H1 (cell line): ENCODE data around the gene RTN4RL1. TPM values are rescaled to one million over a fixed set of nuclear protein-coding genes. Genes with fewer than 3 reads are reported as not detected.

Experiments used
- JUND ChIP-seq: IDR thresholded peaks from 2 replicates; pipeline ENCODE4 v1.6.1; 2011; ENCODE audit warnings: mild to moderate bottlenecking, improper control_type of control experiment, low read length
- RAD21 ChIP-seq, 2 experiments: IDR thresholded peaks in 1 of 2; conservative IDR thresholded peaks in 1 of 2; 2 replicates each; pipeline ENCODE4 v1.6.1; 2011; ENCODE audit warnings: low read depth in 2 of 2, low read length in 2 of 2, improper control_type of control experiment in 1 of 2, inconsistent platforms in 1 of 2, mild to moderate bottlenecking in 1 of 2, moderate library complexity in 1 of 2
- RNF2 ChIP-seq: fragments of 200-900, 300-1000 bp; sonication (generic); IDR thresholded peaks from 2 replicates; pipeline ENCODE4 v1.7.1; 2016; ENCODE audit warnings: borderline replicate concordance, low read depth, mild to moderate bottlenecking, antibody characterized with exemption, low read length; ENCODE audit not compliant: poor library complexity, severe bottlenecking; ENCODE audit errors: missing control alignments
- SIN3A ChIP-seq, 2 experiments: IDR thresholded peaks in 1 of 2; conservative IDR thresholded peaks in 1 of 2; 2 replicates each; pipeline ENCODE4 v1.6.1; 2011 to 2012; ENCODE audit warnings: low read length in 2 of 2, improper control_type of control experiment in 1 of 2, low read depth in 1 of 2, mild to moderate bottlenecking in 1 of 2
- TAF1 ChIP-seq: IDR thresholded peaks from 2 replicates; pipeline ENCODE4 v1.6.1; 2011; ENCODE audit warnings: mild to moderate bottlenecking, low read depth, low read length
- TCF12 ChIP-seq: IDR thresholded peaks from 2 replicates; pipeline ENCODE4 v1.6.1; 2011; ENCODE audit warnings: low read depth, mild to moderate bottlenecking, low read length
- TEAD4 ChIP-seq: IDR thresholded peaks from 2 replicates; pipeline ENCODE4 v1.6.1; 2012; ENCODE audit warnings: low read depth, low read length, inconsistent platforms, mixed read lengths
- polyA plus RNA-seq, 7 experiments: library from polyadenylated mRNA; depleted of rRNA in 3 of 7; stranded (reverse) in 5 of 7; unstranded in 2 of 7; fragments of >200 nt in 5 of 7; fragments of 200-250 nt in 2 of 7; gene quantifications; 1 replicate in 5 of 7; 2 replicates in 1 of 7; 4 replicates in 1 of 7; pipeline versions ENCODE4 v1.2.1 to v1.2.3, GENCODE V29; 2011 to 2013; ENCODE audit warnings: missing spikeins in 2 of 7, mixed read lengths in 2 of 7
- total RNA-seq: library from RNA; stranded (reverse); fragmentation: NEBNext Ultra II Directional; extraction: Animal tissue kit (Norgen Biotek cat#: 25700); gene quantifications from 2 replicates; pipeline ENCODE4 v1.2.1, GENCODE V29; 2021
- TF ChIP-seq, protein P1 (sequence below): fragments of 300-600 bp; sonication (generic); IDR thresholded peaks from 2 replicates; pipeline ENCODE4 v1.7.1; 2012; ENCODE audit warnings: low read length, moderate library complexity, mild to moderate bottlenecking, inconsistent platforms; ENCODE audit not compliant: insufficient replicate concordance
- TF ChIP-seq, protein P2 (sequence below): IDR thresholded peaks from 2 replicates; pipeline ENCODE4 v1.6.1; 2012; ENCODE audit warnings: low read length, inconsistent platforms

The RTN4RL1 gene
- total and polyA plus RNA-seq, 2 of the 8 experiments (the other 6 are each of a cell fraction or from before 2014, with no cell fraction given): 0.09 TPM; not detected in 1

DNA sequence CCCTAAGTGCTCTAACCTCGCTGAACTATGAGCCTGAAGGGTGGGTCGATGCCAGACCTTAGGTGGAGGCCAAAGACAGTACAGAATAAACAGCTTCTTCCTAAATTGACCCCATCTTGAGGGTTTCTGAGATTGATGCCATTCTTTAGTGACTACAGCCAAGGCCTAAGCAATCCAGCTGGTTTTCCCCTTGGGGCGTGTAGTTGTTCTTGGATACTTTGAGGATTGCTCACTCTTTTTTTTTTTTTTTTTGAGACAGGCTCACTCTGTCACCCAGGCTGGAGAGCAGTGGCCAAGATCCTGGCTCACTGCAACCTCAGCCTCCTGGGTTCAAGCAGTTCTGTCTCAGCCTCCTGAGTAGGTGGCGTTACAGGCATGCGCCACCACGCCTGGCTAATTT, 18.7 kb upstream of the RTN4RL1 start (continued):
- TF ChIP-seq, protein P1, sequence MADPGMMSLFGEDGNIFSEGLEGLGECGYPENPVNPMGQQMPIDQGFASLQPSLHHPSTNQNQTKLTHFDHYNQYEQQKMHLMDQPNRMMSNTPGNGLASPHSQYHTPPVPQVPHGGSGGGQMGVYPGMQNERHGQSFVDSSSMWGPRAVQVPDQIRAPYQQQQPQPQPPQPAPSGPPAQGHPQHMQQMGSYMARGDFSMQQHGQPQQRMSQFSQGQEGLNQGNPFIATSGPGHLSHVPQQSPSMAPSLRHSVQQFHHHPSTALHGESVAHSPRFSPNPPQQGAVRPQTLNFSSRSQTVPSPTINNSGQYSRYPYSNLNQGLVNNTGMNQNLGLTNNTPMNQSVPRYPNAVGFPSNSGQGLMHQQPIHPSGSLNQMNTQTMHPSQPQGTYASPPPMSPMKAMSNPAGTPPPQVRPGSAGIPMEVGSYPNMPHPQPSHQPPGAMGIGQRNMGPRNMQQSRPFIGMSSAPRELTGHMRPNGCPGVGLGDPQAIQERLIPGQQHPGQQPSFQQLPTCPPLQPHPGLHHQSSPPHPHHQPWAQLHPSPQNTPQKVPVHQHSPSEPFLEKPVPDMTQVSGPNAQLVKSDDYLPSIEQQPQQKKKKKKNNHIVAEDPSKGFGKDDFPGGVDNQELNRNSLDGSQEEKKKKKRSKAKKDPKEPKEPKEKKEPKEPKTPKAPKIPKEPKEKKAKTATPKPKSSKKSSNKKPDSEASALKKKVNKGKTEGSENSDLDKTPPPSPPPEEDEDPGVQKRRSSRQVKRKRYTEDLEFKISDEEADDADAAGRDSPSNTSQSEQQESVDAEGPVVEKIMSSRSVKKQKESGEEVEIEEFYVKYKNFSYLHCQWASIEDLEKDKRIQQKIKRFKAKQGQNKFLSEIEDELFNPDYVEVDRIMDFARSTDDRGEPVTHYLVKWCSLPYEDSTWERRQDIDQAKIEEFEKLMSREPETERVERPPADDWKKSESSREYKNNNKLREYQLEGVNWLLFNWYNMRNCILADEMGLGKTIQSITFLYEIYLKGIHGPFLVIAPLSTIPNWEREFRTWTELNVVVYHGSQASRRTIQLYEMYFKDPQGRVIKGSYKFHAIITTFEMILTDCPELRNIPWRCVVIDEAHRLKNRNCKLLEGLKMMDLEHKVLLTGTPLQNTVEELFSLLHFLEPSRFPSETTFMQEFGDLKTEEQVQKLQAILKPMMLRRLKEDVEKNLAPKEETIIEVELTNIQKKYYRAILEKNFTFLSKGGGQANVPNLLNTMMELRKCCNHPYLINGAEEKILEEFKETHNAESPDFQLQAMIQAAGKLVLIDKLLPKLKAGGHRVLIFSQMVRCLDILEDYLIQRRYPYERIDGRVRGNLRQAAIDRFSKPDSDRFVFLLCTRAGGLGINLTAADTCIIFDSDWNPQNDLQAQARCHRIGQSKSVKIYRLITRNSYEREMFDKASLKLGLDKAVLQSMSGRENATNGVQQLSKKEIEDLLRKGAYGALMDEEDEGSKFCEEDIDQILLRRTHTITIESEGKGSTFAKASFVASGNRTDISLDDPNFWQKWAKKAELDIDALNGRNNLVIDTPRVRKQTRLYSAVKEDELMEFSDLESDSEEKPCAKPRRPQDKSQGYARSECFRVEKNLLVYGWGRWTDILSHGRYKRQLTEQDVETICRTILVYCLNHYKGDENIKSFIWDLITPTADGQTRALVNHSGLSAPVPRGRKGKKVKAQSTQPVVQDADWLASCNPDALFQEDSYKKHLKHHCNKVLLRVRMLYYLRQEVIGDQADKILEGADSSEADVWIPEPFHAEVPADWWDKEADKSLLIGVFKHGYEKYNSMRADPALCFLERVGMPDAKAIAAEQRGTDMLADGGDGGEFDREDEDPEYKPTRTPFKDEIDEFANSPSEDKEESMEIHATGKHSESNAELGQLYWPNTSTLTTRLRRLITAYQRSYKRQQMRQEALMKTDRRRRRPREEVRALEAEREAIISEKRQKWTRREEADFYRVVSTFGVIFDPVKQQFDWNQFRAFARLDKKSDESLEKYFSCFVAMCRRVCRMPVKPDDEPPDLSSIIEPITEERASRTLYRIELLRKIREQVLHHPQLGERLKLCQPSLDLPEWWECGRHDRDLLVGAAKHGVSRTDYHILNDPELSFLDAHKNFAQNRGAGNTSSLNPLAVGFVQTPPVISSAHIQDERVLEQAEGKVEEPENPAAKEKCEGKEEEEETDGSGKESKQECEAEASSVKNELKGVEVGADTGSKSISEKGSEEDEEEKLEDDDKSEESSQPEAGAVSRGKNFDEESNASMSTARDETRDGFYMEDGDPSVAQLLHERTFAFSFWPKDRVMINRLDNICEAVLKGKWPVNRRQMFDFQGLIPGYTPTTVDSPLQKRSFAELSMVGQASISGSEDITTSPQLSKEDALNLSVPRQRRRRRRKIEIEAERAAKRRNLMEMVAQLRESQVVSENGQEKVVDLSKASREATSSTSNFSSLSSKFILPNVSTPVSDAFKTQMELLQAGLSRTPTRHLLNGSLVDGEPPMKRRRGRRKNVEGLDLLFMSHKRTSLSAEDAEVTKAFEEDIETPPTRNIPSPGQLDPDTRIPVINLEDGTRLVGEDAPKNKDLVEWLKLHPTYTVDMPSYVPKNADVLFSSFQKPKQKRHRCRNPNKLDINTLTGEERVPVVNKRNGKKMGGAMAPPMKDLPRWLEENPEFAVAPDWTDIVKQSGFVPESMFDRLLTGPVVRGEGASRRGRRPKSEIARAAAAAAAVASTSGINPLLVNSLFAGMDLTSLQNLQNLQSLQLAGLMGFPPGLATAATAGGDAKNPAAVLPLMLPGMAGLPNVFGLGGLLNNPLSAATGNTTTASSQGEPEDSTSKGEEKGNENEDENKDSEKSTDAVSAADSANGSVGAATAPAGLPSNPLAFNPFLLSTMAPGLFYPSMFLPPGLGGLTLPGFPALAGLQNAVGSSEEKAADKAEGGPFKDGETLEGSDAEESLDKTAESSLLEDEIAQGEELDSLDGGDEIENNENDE: no peak
- TF ChIP-seq TCF12 (no peak), RAD21 (IDR thresholded peaks at IDR 0.05 in 1 of 2, conservative IDR thresholded peaks at IDR 0.05 in 1 of 2; ENCODE audit: low read depth in 2 of 2, low read length in 2 of 2) (no peak), SIN3A (conservative IDR thresholded peaks at IDR 0.05 in 1 of 2, IDR thresholded peaks at IDR 0.05 in 1 of 2; ENCODE audit: low read depth in 1 of 2, low read length in 2 of 2) (no peak), TAF1 (no peak), JUND (no peak), RNF2 (no peak), TEAD4 (no peak)
- TF ChIP-seq, protein P2, sequence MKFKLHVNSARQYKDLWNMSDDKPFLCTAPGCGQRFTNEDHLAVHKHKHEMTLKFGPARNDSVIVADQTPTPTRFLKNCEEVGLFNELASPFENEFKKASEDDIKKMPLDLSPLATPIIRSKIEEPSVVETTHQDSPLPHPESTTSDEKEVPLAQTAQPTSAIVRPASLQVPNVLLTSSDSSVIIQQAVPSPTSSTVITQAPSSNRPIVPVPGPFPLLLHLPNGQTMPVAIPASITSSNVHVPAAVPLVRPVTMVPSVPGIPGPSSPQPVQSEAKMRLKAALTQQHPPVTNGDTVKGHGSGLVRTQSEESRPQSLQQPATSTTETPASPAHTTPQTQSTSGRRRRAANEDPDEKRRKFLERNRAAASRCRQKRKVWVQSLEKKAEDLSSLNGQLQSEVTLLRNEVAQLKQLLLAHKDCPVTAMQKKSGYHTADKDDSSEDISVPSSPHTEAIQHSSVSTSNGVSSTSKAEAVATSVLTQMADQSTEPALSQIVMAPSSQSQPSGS: no peak
